GM21786 (cell line): ENCODE data around the gene GAGE12C.
"Not testable (repeated sequence)": the region's sequence is repeated elsewhere in the genome, so short reads cannot be mapped to it uniquely, and the experiment has no call there.

Source experiments
- ATAC-seq: cut with Tn5 transposase; IDR thresholded peaks from one replicate; pipeline ENCODE4 v1.9.1; 2021; ENCODE audit not compliant: unreplicated experiment

Gene GAGE12C, protein sequence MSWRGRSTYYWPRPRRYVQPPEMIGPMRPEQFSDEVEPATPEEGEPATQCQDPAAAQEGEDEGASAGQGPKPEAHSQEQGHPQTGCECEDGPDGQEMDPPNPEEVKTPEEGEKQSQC

GRCh38 chrX:49531877-49532276, at the start of gene GAGE12C:
GAGE12C (plus strand) TSS chrX:49532177; CDS start chrX:49533332, 1,155 bp downstream.
- ATAC-seq = not testable (repeated sequence)

GRCh38 chrX:49541433-49541832, 9.5 kb downstream of the GAGE12C start, which contains the start of gene GAGE12D:
GAGE12D (plus strand) TSS chrX:49541733; CDS start chrX:49542888, 1,155 bp downstream.
- ATAC-seq = not testable (repeated sequence)

- not testable (repeated sequence) for ATAC-seq
These were observed 19.0 kb downstream of the GAGE12C start, which contains the start of gene GAGE12E for GRCh38 chrX:49550989-49551388. GAGE12E (plus strand) TSS chrX:49551289; CDS start chrX:49552444, 1,155 bp downstream.

GRCh38 chrX:49560542-49560941, 28.6 kb downstream of the GAGE12C start, which contains the start of gene GAGE12F:
GAGE12F (plus strand) TSS chrX:49560842; CDS start chrX:49561997, 1,155 bp downstream.
- ATAC-seq = not testable (repeated sequence)

- ATAC-seq = not testable (repeated sequence)
These were observed 36.8 kb downstream of the GAGE12C start for GRCh38 chrX:49568728-49569127.

- ATAC-seq = not testable (repeated sequence)
These were observed 37.2 kb downstream of the GAGE12C start for GRCh38 chrX:49569152-49569551.

GRCh38 chrX:49570100-49570499, 38.1 kb downstream of the GAGE12C start, which contains the start of gene GAGE12G:
GAGE12G (plus strand) TSS chrX:49570400; CDS start chrX:49571555, 1,155 bp downstream.
- not testable (repeated sequence) for ATAC-seq

DNA sequence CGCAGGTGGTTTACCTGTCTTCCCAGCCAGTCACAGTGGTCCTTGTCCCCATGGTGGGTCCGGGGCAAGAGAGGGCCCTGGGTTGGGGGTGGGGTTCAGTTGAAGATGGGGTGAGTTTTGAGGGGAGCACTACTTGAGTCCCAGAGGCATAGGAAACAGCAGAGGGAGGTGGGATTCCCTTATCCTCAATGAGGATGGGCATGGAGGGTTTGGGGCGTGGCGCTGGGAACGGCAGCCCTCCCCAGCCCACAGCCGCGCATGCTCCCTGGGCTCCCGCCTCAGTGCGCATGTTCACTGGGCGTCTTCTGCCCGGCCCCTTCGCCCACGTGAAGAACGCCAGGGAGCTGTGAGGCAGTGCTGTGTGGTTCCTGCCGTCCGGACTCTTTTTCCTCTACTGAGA, 47.7 kb downstream of the GAGE12C start, which contains the start of gene GAGE12H:
TSS of gene GAGE12H (plus strand) at position 301 of the 400 bp plus-strand sequence. CDS start 1,155 bp downstream, outside the sequence.
- not testable (repeated sequence) for ATAC-seq
